Stomach (tissue), 9 donors: ENCODE measurements around the gene TRAF7. TPM values are rescaled to one million over a fixed set of nuclear protein-coding genes. Genes with fewer than 3 reads are reported as not detected.

ENCODE experiments used
- DNase-seq, 2 donors: peaks; one replicate each; pipeline versions ENCODE4 v3.0.0 to v3.0.0-alpha.2; 2013 to 2019
- H3K27ac ChIP-seq, 5 donors: fragments of 200-600 bp in 4 of 5; sonication (generic) in 4 of 5; one replicate each; pipeline ENCODE4 v1.5.1; 2013 to 2019; ENCODE audit warnings: mild to moderate bottlenecking in 1 of 5, moderate library complexity in 1 of 5
- H3K27me3 ChIP-seq, 3 donors: fragments of 200-600 bp; sonication (generic); one replicate each; pipeline ENCODE4 v1.5.1; 2017 to 2019; ENCODE audit warnings: mixed run types in 1 of 3
- H3K36me3 ChIP-seq, 4 donors: fragments of 200-600 bp; sonication (generic); 1 replicate in 3 of 4; 2 replicates in 1 of 4; pipeline ENCODE4 v1.5.1; 2016 to 2019
- H3K4me1 ChIP-seq, 4 donors: fragments of 200-600 bp; sonication (generic); one replicate each; pipeline ENCODE4 v1.5.1; 2016 to 2019
- H3K4me3 ChIP-seq, 4 donors: fragments of 200-600 bp; sonication (generic) in 3 of 4; one replicate each; pipeline ENCODE4 v1.5.1; 2016 to 2019; ENCODE audit warnings: mild to moderate bottlenecking in 1 of 4
- H3K9me3 ChIP-seq, 4 donors: fragments of 200-600 bp; sonication (generic); one replicate each; pipeline ENCODE4 v1.5.1; 2016 to 2019
- CTCF ChIP-seq, 7 experiments: fragments of 450-650 bp in 4 of 7; fragments of 200-600 bp in 3 of 7; sonication (generic) in 3 of 7; IDR thresholded peaks; one replicate each; pipeline ENCODE4 v1.5.1; 2016 to 2019; ENCODE audit warnings: antibody characterized with exemption in 7 of 7, control low read depth in 2 of 7, mild to moderate bottlenecking in 1 of 7
- EP300 ChIP-seq: sonication (generic); formaldehyde crosslinking; IDR thresholded peaks from one replicate; pipeline ENCODE4 v1.6.1; 2017; ENCODE audit warnings: antibody characterized with exemption
- POLR2A ChIP-seq, 4 donors: fragments of 450-650 bp; IDR thresholded peaks; one replicate each; pipeline ENCODE4 v1.6.1; 2016; ENCODE audit warnings: antibody characterized with exemption in 4 of 4, control low read depth in 2 of 4, mild to moderate bottlenecking in 1 of 4, moderate library complexity in 1 of 4
- POLR2AphosphoS5 ChIP-seq, 3 donors: sonication (generic); formaldehyde crosslinking; IDR thresholded peaks; one replicate each; pipeline ENCODE4 v1.6.1; 2016; ENCODE audit warnings: antibody characterized with exemption in 3 of 3
- WGBS, 5 donors: extraction: QIAGEN DNeasy Blood & Tissue Kit in 3 of 5; methylation state at CpG; one replicate each; pipeline versions ENCODE4 v1.1.5 to v1.1.7; 2013 to 2018; 5-methylcytosine and 5-hydroxymethylcytosine counted together
- intact Hi-C: fragments of 100-400 bp; cut with DNase I; formaldehyde crosslinking; loops from one replicate; pipeline ENCODE4 v1.15.1; 2023; ENCODE audit warnings: low total_unique reads
- polyA plus RNA-seq, 3 donors: library from polyadenylated mRNA; stranded (reverse); fragments of 200-250 nt; gene quantifications; one replicate each; pipeline ENCODE4 v1.2.3, GENCODE V29; 2013
- total RNA-seq, 5 donors: library from RNA; depleted of rRNA; stranded (reverse); fragments of >200 nt; gene quantifications; one replicate each; pipeline versions ENCODE4 v1.1.0 to v1.2.3, GENCODE V29; 2014 to 2016
- donor health status: healthy with polysubstance abuse.
- donor health status: Bipolar disorder and iron deficiency.
- donor health status: healthy.

The TRAF7 gene
- total and polyA plus RNA-seq, 8 donors, result 20.9 to 204 (median 38.5) TPM

- H3K27me3 ChIP-seq, result no peaks in the 10 kb centered on the region
- no peak overlapping the region for H3K4me3 ChIP-seq
- H3K9me3 ChIP-seq, result no peaks in the 10 kb centered on the region
- peaks cover 29 to 51% (median 40%) of the 10 kb centered on the region in 4 donors for H3K36me3 ChIP-seq
- H3K4me1 ChIP-seq, result peaks cover 35 to 56% (median 51%) of the 10 kb centered on the region in 4 donors
- WGBS, 5 donors, result 73 to 91% (median 90%) methylated on average over 12 to 29 of the region's 29 CpGs
- TF ChIP-seq CTCF (IDR thresholded peaks at IDR 0.05) (no peak), EP300 (no peak), POLR2AphosphoS5 (IDR thresholded peaks at IDR 0.05) (no peak), POLR2A (IDR thresholded peaks at IDR 0.05) (no peak)
- H3K27ac ChIP-seq, result no peak overlapping the region
- intact Hi-C loops, result loop anchor here (10.0 kb wide), 1 partner anchor 45 kb away; the partner anchor contains the start of gene ECI1
- DNase-seq, result no peak
Observed at GRCh38 chr16:2209258-2210008, 53.9 kb downstream of the TRAF7 start.

GRCh38 chr16:2210009-2210332 lies 54.4 kb downstream of the TRAF7 start:
- Histone ChIP-seq H3K4me3 (no peak overlapping the region), H3K27me3 (no peaks in the 10 kb centered on the region), H3K9me3 (no peaks in the 10 kb centered on the region), H3K36me3 (peaks cover 29 to 51% (median 40%) of the 10 kb centered on the region in 4 donors), H3K27ac (no peak overlapping the region), H3K4me1 (peaks cover 31 to 50% (median 46%) of the 10 kb centered on the region in 4 donors)
- TF ChIP-seq POLR2AphosphoS5 (IDR thresholded peaks at IDR 0.05) (no peak), POLR2A (IDR thresholded peaks at IDR 0.05) (no peak), EP300 (no peak), CTCF (IDR thresholded peaks at IDR 0.05) (no peak)
- intact Hi-C loops, result no loop called here
- no peak for DNase-seq
- 83 to 95% (median 90%) methylated on average over 2 to 17 of the region's 17 CpGs for whole genome bisulfite sequencing, 5 donors

GRCh38 chr16:2210386-2211365 lies 55.1 kb downstream of the TRAF7 start, which contains the start of gene BRICD5:
Gene BRICD5, minus strand, starts transcription at chr16:2210863. Its CDS starts 30 bp downstream, at chr16:2210833.
- DNase-seq, result no peak
- H3K27me3 ChIP-seq, result no peaks in the 10 kb centered on the region
- no peak for TF ChIP-seq EP300
- TF ChIP-seq POLR2AphosphoS5 (IDR thresholded peaks at IDR 0.05), result no peak
- TF ChIP-seq CTCF (IDR thresholded peaks at IDR 0.05), result no peak
- TF ChIP-seq POLR2A (IDR thresholded peaks at IDR 0.05), result no peak
- intact Hi-C loops, result no loop called here
- WGBS, 5 donors, result 69 to 78% (median 74%) methylated on average over 17 to 24 of the region's 24 CpGs
- peaks cover 29 to 51% (median 40%) of the 10 kb centered on the region in 4 donors for H3K36me3 ChIP-seq
- H3K9me3 ChIP-seq, result no peaks in the 10 kb centered on the region
- H3K4me3 ChIP-seq, result no peak within 1 kb of the TSS
- peaks cover 34 to 54% (median 46%) of the 10 kb centered on the region in 4 donors for H3K4me1 ChIP-seq
- peak within 1 kb of the TSS in 1 of 5 donors; percentile 93 for H3K27ac ChIP-seq

GRCh38 chr16:2211923-2212347 lies 56.4 kb downstream of the TRAF7 start:
- no peak overlapping the region for H3K4me3 ChIP-seq
- H3K9me3 ChIP-seq, result no peaks in the 10 kb centered on the region
- no peak for DNase-seq
- peaks cover 26 to 47% (median 35%) of the 10 kb centered on the region in 4 donors for H3K4me1 ChIP-seq
- intact Hi-C loops, result no loop called here
- no peaks in the 10 kb centered on the region for H3K27me3 ChIP-seq
- WGBS, 5 donors, result 65 to 80% (median 70%) methylated on average over 8 to 11 of the region's 11 CpGs
- peak overlapping the region in 2 of 5 donors; percentile 46 to 93 for H3K27ac ChIP-seq
- no peak for TF ChIP-seq POLR2A (IDR thresholded peaks at IDR 0.05)
- TF ChIP-seq CTCF (IDR thresholded peaks at IDR 0.05), result no peak
- TF ChIP-seq POLR2AphosphoS5 (IDR thresholded peaks at IDR 0.05), result no peak
- TF ChIP-seq EP300, result no peak
- H3K36me3 ChIP-seq, result peaks cover 28 to 48% (median 36%) of the 10 kb centered on the region in 4 donors
